BLaER1 (cell line): Measurements from ENCODE around the gene C16orf54.
"Not testable (repeated sequence)": the region's sequence is repeated elsewhere in the genome, so short reads cannot be mapped to it uniquely, and the experiment has no call there.

Source experiments
- H3K27ac ChIP-seq: shearing (Covaris generic); formaldehyde crosslinking; 2 replicates; pipeline ENCODE4 v1.8.1; 2022
- H3K27me3 ChIP-seq: shearing (Covaris generic); formaldehyde crosslinking; 2 replicates; pipeline ENCODE4 v1.8.1; 2022
- H3K36me3 ChIP-seq: shearing (Covaris generic); formaldehyde crosslinking; 2 replicates; pipeline ENCODE4 v1.8.1; 2022
- H3K4me1 ChIP-seq: shearing (Covaris generic); formaldehyde crosslinking; 2 replicates; pipeline ENCODE4 v1.8.1; 2022
- H3K4me2 ChIP-seq: shearing (Covaris generic); formaldehyde crosslinking; 2 replicates; pipeline ENCODE4 v1.8.1; 2022
- H3K4me3 ChIP-seq: shearing (Covaris generic); formaldehyde crosslinking; 2 replicates; pipeline ENCODE4 v1.8.1; 2022
- H3K9ac ChIP-seq: shearing (Covaris generic); formaldehyde crosslinking; 2 replicates; pipeline ENCODE4 v1.8.1; 2022
- H3K9me3 ChIP-seq: shearing (Covaris generic); formaldehyde crosslinking; 2 replicates; pipeline ENCODE4 v1.8.1; 2022
- H4K20me1 ChIP-seq: shearing (Covaris generic); formaldehyde crosslinking; 2 replicates; pipeline ENCODE4 v1.8.1; 2022
- Cebpa-rat ChIP-seq: shearing (Covaris generic); IDR thresholded peaks from 2 replicates; pipeline ENCODE4 v1.8.1; 2022

C16orf54 gene

DNA sequence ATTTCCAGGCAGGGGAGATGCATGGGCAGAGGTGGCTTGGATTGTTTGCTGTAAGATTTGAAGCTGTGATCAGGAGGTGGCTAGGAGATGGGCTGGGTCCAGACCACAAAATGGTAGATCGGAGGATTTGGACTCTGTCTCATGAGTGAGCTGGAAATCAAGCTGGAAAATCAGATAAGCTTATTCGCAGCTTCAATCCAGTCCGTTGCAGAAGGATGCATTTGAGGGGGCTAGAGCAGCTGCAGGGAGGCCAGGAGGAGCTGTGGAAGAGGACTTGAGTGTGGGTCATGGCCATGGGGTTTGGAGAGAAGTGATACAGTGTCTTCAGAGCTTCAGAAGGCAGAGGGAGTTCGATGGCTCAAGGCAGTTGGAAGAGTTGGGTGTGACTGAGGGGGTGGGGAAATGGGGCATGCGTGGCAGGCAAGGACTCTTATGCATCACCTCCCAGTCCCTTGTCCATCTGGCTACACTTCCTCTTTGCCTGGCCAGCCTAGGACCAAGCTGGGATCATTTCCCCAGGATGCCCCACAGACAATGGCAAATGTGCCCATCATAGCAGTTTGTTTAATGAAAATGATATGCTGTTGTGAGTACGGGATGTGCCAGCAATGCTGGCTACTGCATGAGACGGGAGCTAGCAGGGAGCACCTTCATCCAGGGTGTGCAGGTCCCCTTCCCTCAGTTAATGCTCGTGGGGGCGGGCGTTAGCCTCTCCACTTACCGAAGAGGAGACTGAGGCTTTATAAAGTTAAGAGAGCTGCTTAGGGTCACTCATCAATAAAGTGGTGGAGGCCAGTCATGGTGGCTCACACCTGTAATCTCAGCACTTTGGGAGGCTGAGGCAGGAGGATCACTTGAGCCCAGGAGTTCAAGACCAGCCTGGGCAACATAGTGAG is 46.2 kb downstream of the C16orf54 start:
- Histone ChIP-seq H3K27ac (0 out of 2 replicates have a peak overlapping the region, but pooled peaks have one; percentile 12), H3K4me3 (no peak overlapping the region), H3K27me3 (no peaks in the 10 kb centered on the region), H3K9ac (no peak overlapping the region), H3K4me1 (peaks cover 76% of the 10 kb centered on the region), H4K20me1 (no peaks in the 10 kb centered on the region), H3K9me3 (peaks cover 41% of the 10 kb centered on the region), H3K4me2 (peak overlapping the region; percentile 13; the same call in 1 of the 2 replicates), H3K36me3 (peaks cover 39% of the 10 kb centered on the region)
- no peak for TF ChIP-seq Cebpa-rat

DNA sequence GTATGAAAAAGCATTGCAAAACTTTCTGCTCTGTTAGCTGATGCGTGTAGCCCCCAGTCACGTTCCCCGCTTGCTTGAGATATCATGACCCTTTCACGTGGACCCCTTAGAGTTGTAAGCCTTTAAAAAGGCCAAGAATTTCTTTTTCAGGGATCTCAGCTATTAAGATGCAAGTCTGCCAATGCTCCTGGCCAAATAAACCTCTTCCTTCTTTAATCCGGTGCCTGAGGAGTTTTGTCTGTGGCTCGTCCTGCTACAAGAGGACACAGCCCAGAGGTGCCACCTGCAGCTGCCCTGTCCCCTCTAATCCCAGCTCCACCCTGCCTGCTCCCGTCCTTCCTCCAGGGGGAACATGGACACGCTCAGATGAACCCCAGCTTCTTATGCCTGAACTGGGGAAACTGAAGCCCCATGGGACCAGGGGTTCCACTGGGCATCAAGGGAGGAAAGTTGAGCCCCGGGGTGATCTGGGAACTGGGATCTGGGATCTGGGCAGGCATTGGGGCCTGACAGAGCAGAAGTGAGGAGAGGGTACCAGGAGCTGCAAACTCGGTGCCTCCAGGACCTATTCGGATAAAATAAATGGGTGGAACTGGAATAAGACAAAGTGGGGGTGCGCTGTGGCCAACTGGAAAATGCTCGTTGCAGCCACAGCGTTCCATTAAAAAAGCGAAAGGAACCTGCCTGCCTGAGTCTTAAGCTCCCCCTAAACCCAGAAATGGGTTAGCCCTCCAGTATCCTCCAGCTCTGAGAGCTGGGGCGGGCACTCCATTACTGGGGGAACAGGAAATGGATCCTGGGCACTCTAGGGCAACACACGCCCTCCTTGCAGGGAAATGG is 47.1 kb downstream of the C16orf54 start:
- Histone ChIP-seq H3K4me1 (peaks cover 75% of the 10 kb centered on the region), H3K27me3 (no peaks in the 10 kb centered on the region), H3K27ac (no peak overlapping the region), H3K4me2 (peak overlapping the region; percentile 13; the same call in 1 of the 2 replicates), H3K36me3 (peaks cover 39% of the 10 kb centered on the region), H3K9ac (no peak overlapping the region), H3K9me3 (peaks cover 41% of the 10 kb centered on the region), H4K20me1 (no peaks in the 10 kb centered on the region), H3K4me3 (no peak overlapping the region)
- no peak for TF ChIP-seq Cebpa-rat

DNA sequence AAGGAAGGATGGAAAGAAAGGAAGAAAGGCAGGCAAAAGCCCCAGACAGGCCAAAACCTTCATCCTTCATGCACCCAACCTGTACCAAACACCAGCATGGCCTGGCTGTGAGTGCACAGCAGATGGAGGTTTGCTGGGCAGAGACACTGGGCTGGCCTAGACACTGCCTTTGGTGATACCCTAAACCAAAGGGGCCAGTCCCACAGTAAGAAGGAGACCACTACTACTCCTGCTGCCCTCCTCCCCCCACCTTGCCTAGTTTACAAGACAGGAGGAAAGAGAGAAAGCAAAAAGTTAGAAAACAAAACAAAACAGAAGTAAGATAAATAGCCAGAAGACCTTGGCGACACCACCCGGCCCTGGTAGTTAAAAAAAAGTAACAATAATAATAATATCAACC is 47.7 kb downstream of the C16orf54 start:
- Histone ChIP-seq H3K27me3 (no peaks in the 10 kb centered on the region), H3K9ac (no peak overlapping the region), H3K9me3 (peaks cover 41% of the 10 kb centered on the region), H3K4me2 (no peak overlapping the region), H3K4me1 (peaks cover 75% of the 10 kb centered on the region), H4K20me1 (no peaks in the 10 kb centered on the region), H3K4me3 (no peak overlapping the region), H3K36me3 (peaks cover 39% of the 10 kb centered on the region), H3K27ac (no peak overlapping the region)
- no peak for TF ChIP-seq Cebpa-rat

DNA sequence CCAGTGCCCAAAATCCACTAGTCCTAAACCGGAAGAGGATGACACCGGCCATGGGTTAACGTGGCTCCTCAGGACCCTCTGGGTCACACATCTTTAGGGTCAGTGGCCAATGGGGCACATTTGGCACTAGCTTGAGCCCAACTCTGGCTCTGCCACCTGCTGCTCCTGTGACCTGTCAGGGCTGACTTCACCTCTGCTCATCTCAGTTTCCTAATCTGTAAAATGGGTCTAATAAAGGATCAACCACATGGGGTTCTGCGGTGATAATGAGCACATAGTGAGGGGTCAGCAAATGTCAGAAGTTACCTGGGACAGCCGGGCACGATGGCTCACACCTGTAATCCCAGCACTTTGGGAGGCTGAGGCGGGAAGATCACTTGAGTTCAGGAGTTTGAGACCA is 48.4 kb downstream of the C16orf54 start:
- H3K27me3 ChIP-seq: no peaks in the 10 kb centered on the region
- H3K4me3 ChIP-seq: no peak overlapping the region
- peaks cover 39% of the 10 kb centered on the region for H3K36me3 ChIP-seq
- no peak overlapping the region for H3K9ac ChIP-seq
- H3K27ac ChIP-seq: 0 out of 2 replicates have a peak overlapping the region, but pooled peaks have one; percentile 46
- no peak overlapping the region for H3K4me2 ChIP-seq
- peaks cover 41% of the 10 kb centered on the region for H3K9me3 ChIP-seq
- H3K4me1 ChIP-seq: peaks cover 75% of the 10 kb centered on the region
- no peaks in the 10 kb centered on the region for H4K20me1 ChIP-seq
- TF ChIP-seq Cebpa-rat: no peak

GRCh38 chr16:29696881-29697331 is 48.9 kb downstream of the C16orf54 start:
- peaks cover 41% of the 10 kb centered on the region for H3K9me3 ChIP-seq
- H3K4me2 ChIP-seq: no peak overlapping the region
- H3K27ac ChIP-seq: peak overlapping the region; percentile 46; the same call in 1 of the 2 replicates
- H4K20me1 ChIP-seq: no peaks in the 10 kb centered on the region
- H3K36me3 ChIP-seq: peaks cover 39% of the 10 kb centered on the region
- no peak overlapping the region for H3K9ac ChIP-seq
- H3K4me3 ChIP-seq: no peak overlapping the region
- TF ChIP-seq Cebpa-rat: no peak
- no peaks in the 10 kb centered on the region for H3K27me3 ChIP-seq
- peaks cover 75% of the 10 kb centered on the region for H3K4me1 ChIP-seq

DNA sequence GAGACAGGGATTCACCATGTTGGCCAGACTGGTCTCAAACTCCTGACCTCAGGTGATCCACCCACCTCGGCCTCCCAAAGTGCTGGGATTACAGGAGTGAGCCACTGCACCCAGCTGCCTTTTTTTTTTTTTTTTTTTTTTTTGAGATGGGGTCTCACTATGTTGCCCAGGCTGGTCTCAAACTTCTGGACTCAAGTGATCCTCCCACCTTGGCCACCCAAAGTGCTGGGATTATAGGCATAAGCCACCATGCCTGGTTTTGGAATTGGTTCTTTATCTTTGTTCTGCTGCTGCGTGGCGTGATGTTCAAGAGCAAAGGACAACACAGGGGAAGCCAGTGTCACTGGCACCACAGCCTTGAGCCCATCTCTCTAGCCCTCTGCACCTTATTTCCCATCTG is 50.1 kb downstream of the C16orf54 start:
- H3K9ac ChIP-seq, H3K4me3 ChIP-seq, H4K20me1 ChIP-seq, H3K27ac ChIP-seq, H3K27me3 ChIP-seq: not testable (repeated sequence)
- Histone ChIP-seq H3K9me3 (peaks cover 40% of the 10 kb centered on the region), H3K4me1 (peaks cover 72% of the 10 kb centered on the region), H3K36me3 (peaks cover 41% of the 10 kb centered on the region), H3K4me2 (peak overlapping the region; percentile 91)

DNA sequence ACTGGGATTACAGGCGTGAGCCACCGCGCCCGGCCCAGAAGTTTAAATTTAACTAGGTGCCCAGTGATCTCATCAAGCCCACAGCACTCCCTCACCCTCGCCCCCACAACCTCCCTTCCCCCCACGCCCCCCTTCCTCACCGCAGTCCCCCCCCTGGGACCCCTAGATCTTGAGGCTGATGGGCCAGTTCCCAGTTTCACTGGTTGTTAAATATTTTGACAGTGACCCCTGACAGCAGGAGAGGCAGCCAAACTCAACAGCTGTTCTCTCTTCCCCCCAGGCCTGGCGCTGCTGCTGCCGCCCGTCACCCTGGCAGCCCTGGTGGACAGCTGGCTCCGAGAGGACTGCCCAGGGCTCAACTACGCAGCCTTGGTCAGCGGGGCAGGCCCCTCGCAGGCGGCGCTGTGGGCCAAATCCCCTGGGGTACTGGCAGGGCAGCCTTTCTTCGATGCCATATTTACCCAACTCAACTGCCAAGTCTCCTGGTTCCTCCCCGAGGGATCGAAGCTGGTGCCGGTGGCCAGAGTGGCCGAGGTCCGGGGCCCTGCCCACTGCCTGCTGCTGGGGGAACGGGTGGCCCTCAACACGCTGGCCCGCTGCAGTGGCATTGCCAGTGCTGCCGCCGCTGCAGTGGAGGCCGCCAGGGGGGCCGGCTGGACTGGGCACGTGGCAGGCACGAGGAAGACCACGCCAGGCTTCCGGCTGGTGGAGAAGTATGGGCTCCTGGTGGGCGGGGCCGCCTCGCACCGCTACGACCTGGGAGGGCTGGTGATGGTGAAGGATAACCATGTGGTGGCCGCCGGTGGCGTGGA is 51.2 kb downstream of the C16orf54 start:
- Histone ChIP-seq H3K27me3 (no peaks in the 10 kb centered on the region), H3K4me2 (peak overlapping the region; percentile 91), H3K36me3 (peaks cover 47% of the 10 kb centered on the region), H3K9me3 (peaks cover 37% of the 10 kb centered on the region), H4K20me1 (no peaks in the 10 kb centered on the region), H3K4me3 (peak overlapping the region; percentile 51), H3K4me1 (peaks cover 66% of the 10 kb centered on the region), H3K9ac (peak overlapping the region; percentile 63), H3K27ac (peak overlapping the region; percentile 88)
- no peak for TF ChIP-seq Cebpa-rat

GRCh38 chr16:29692606-29693005 is 53.2 kb downstream of the C16orf54 start:
- peaks cover 63% of the 10 kb centered on the region for H3K4me1 ChIP-seq
- H3K27me3 ChIP-seq, H3K9ac ChIP-seq, H3K4me2 ChIP-seq, H3K4me3 ChIP-seq, H3K27ac ChIP-seq, H4K20me1 ChIP-seq: not testable (repeated sequence)
- H3K9me3 ChIP-seq: peaks cover 18% of the 10 kb centered on the region
- peaks cover 36% of the 10 kb centered on the region for H3K36me3 ChIP-seq
